Mucosa of rectum (tissue), 2 donors: ENCODE measurements around the gene STEAP4.
A peak's percentile ranks its signal among the peaks of the same experiment; 100 is the strongest.
"Not testable (repeated sequence)": the region's sequence is repeated elsewhere in the genome, so short reads cannot be mapped to it uniquely, and the experiment has no call there.

Source experiments
- H3K27ac ChIP-seq, 2 donors: one replicate each; pipeline ENCODE4 v1.7.0; 2013; ENCODE audit warnings: inconsistent platforms in 2 of 2, low read depth in 2 of 2, low read length in 2 of 2
- H3K27me3 ChIP-seq, 2 donors: one replicate each; pipeline ENCODE4 v1.7.0; 2013; ENCODE audit warnings: low read length in 2 of 2; ENCODE audit not compliant: control insufficient read depth in 2 of 2, insufficient read depth in 2 of 2
- H3K36me3 ChIP-seq, 2 donors: one replicate each; pipeline ENCODE4 v1.7.0; 2013; ENCODE audit warnings: low read length in 2 of 2; ENCODE audit not compliant: control insufficient read depth in 2 of 2, insufficient read depth in 2 of 2
- H3K4me1 ChIP-seq, 2 donors: one replicate each; pipeline ENCODE4 v1.7.0; 2013; ENCODE audit warnings: low read length in 2 of 2, mild to moderate bottlenecking in 1 of 2; ENCODE audit not compliant: control insufficient read depth in 2 of 2, insufficient read depth in 2 of 2
- H3K4me3 ChIP-seq, 2 donors: one replicate each; pipeline ENCODE4 v1.7.0; 2013; ENCODE audit warnings: low read length in 2 of 2
- H3K9ac ChIP-seq, 2 donors: one replicate each; pipeline ENCODE4 v1.7.0; 2013; ENCODE audit warnings: low read length in 2 of 2, low read depth in 1 of 2, mild to moderate bottlenecking in 1 of 2
- H3K9me3 ChIP-seq, 2 donors: one replicate each; pipeline ENCODE4 v1.7.0; 2013; ENCODE audit warnings: low read length in 2 of 2; ENCODE audit not compliant: control insufficient read depth in 2 of 2
- donor health status: healthy.
- donor health status: Normal muscosa, but diverticular disease.

STEAP4 gene

GRCh38 chr7:88259656-88260380, 46.9 kb downstream of the STEAP4 start:
- Histone ChIP-seq H3K27ac (no peak overlapping the region), H3K4me1 (no peaks in the 10 kb centered on the region), H3K9me3 (no peaks in the 10 kb centered on the region), H3K4me3 (no peak overlapping the region), H3K36me3 (no peaks in the 10 kb centered on the region), H3K27me3 (no peaks in the 10 kb centered on the region), H3K9ac (no peak overlapping the region)

- not testable (repeated sequence) for H3K4me3 ChIP-seq, H3K27me3 ChIP-seq, H3K27ac ChIP-seq, H3K9ac ChIP-seq, H3K36me3 ChIP-seq, H3K9me3 ChIP-seq, H3K4me1 ChIP-seq
Measured at GRCh38 chr7:88258296-88258695, 48.4 kb downstream of the STEAP4 start.

GRCh38 chr7:88256906-88257305, 49.8 kb downstream of the STEAP4 start:
- no peak overlapping the region for H3K9ac ChIP-seq
- no peaks in the 10 kb centered on the region for H3K4me1 ChIP-seq
- no peak overlapping the region for H3K27ac ChIP-seq
- no peak overlapping the region for H3K4me3 ChIP-seq
- H3K36me3 ChIP-seq = no peaks in the 10 kb centered on the region
- H3K9me3 ChIP-seq = peaks cover 0 to 2% of the 10 kb centered on the region in 2 donors
- no peaks in the 10 kb centered on the region for H3K27me3 ChIP-seq

GRCh38 chr7:88254721-88255424, 51.8 kb downstream of the STEAP4 start:
- Histone ChIP-seq H3K9ac (no peak overlapping the region), H3K4me1 (no peaks in the 10 kb centered on the region), H3K36me3 (no peaks in the 10 kb centered on the region), H3K27me3 (no peaks in the 10 kb centered on the region), H3K9me3 (peaks cover 0 to 2% of the 10 kb centered on the region in 2 donors), H3K4me3 (no peak overlapping the region), H3K27ac (no peak overlapping the region)

- no peak overlapping the region for H3K4me3 ChIP-seq
- H3K36me3 ChIP-seq = no peaks in the 10 kb centered on the region
- H3K9me3 ChIP-seq = peaks cover 0 to 2% of the 10 kb centered on the region in 2 donors
- H3K9ac ChIP-seq = no peak overlapping the region
- no peaks in the 10 kb centered on the region for H3K27me3 ChIP-seq
- H3K4me1 ChIP-seq = no peaks in the 10 kb centered on the region
- H3K27ac ChIP-seq = no peak overlapping the region
Measured at GRCh38 chr7:88253640-88254039, 53.1 kb downstream of the STEAP4 start.

- Histone ChIP-seq H3K27ac (no peak overlapping the region), H3K9me3 (no peaks in the 10 kb centered on the region), H3K36me3 (no peaks in the 10 kb centered on the region), H3K9ac (no peak overlapping the region), H3K27me3 (no peaks in the 10 kb centered on the region), H3K4me1 (no peaks in the 10 kb centered on the region), H3K4me3 (no peak overlapping the region)
Measured at GRCh38 chr7:88244258-88244657, 62.4 kb downstream of the STEAP4 start.

DNA sequence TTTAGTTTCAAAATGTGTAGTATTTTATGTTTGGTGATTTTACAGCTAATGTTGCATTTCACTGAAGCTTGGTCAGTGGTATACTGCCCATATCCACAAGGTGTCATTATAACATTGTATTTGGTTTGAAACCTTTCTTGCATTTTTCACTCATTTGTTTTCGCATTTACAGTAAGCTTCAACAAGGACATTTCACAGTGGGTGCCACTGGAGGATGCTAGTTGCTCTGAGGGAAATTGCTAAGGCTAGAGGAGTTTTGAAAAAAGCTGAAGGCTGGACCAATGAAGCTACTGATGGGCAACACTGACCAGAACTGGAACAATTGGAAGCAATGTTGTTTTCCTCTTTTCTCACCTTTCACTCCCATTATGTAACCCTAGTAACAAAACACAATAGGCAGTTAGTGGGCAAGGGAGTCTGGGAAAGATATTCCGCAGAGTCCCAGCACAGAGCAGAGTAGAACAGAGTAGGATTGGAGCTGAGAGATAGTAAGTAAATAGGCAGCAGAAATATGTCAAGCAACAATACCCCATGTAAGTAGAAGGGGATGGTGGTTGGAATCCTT, 63.3 kb downstream of the STEAP4 start:
- Histone ChIP-seq H3K36me3 (no peaks in the 10 kb centered on the region), H3K27ac (no peak overlapping the region), H3K4me1 (no peaks in the 10 kb centered on the region), H3K9me3 (no peaks in the 10 kb centered on the region), H3K9ac (no peak overlapping the region), H3K4me3 (no peak overlapping the region), H3K27me3 (no peaks in the 10 kb centered on the region)

DNA sequence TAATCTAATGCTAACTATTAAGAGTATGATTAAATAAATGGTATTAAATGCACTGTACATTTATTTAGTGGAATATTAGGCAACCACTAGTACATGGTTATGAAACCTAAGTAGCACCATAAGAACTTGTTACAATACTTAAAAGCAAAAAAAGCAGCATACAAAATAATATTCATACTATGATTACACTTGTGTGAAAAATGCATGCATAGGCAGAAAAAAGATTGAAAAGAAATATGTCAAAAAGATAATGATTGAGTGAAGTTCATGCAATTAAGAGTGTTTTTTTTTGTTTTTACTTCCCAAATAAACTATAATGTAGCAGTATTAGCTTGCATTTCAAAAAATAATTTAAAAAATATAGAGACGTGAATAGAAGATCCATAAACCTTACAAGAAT, 66.8 kb downstream of the STEAP4 start:
- Histone ChIP-seq H3K4me3 (no peak overlapping the region), H3K4me1 (no peaks in the 10 kb centered on the region), H3K27me3 (no peaks in the 10 kb centered on the region), H3K27ac (no peak overlapping the region), H3K9me3 (no peaks in the 10 kb centered on the region), H3K36me3 (no peaks in the 10 kb centered on the region), H3K9ac (no peak overlapping the region)

GRCh38 chr7:88233828-88234227, 72.9 kb downstream of the STEAP4 start:
- Histone ChIP-seq H3K9ac (no peak overlapping the region), H3K27ac (no peak overlapping the region), H3K27me3 (no peaks in the 10 kb centered on the region), H3K4me3 (no peak overlapping the region), H3K4me1 (peaks cover 2 to 4% of the 10 kb centered on the region in 2 donors), H3K36me3 (no peaks in the 10 kb centered on the region), H3K9me3 (no peaks in the 10 kb centered on the region)

DNA sequence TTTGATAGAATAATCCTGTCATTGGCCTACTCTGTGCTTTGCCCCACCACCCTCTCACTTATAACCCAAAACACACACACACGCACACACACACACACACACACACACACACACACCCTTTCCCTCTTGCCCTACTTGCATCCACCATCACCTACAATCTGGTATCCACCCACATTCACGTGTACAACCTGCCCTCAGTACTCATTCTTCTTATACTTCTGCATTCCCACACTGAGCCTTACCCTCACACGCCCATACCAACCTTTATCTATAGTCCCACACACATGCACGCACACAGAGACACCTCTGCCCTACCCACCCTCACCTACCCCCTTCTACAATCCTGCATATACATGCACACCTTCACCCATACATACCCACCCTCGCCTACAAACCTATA, 76.0 kb downstream of the STEAP4 start:
- peak overlapping the region in 1 of 2 donors; percentile 58 for H3K4me3 ChIP-seq
- H3K9me3 ChIP-seq = no peaks in the 10 kb centered on the region
- H3K36me3 ChIP-seq = no peaks in the 10 kb centered on the region
- no peaks in the 10 kb centered on the region for H3K27me3 ChIP-seq
- peaks cover 4 to 7% of the 10 kb centered on the region in 2 donors for H3K4me1 ChIP-seq
- H3K27ac ChIP-seq = peak overlapping the region; percentile 13 to 91
- H3K9ac ChIP-seq = no peak overlapping the region
